A673 (cell line): Measurements from ENCODE around the gene PLCXD3.

ENCODE experiments used
- EZH2 ChIP-seq: fragments of 200-600 bp; sonication (generic); IDR thresholded peaks from 2 replicates; pipeline ENCODE4 v1.6.1; 2017; ENCODE audit warnings: borderline replicate concordance, low read depth, mild to moderate bottlenecking, mixed read lengths, antibody characterized with exemption, low read length; ENCODE audit not compliant: poor library complexity, severe bottlenecking
- TF ChIP-seq, protein P1 (sequence below): fragments of 300-800, 200-600 bp; sonication (generic); conservative IDR thresholded peaks from 2 replicates; pipeline ENCODE4 v1.5.1; 2017; ENCODE audit warnings: low read depth, mild to moderate bottlenecking, antibody characterized with exemption, low read length, moderate library complexity, mixed read lengths

DNA sequence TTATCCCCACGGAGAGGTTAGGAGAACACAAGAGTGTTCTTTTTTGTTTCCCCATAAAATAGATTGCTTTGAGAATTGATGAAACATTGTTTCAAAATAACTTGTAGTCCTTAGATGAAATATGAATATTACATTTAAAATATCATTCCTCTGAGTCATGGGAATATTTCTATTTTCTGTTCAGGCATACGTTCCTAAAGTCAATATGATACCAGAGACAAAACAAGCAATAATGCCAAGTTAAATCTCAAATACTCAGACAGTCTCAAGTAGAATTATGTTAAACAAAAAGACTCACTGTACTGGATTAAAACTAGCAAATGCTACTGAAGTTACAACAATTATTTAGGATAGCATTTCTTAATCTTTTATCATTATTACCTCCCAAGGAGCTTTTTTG lies 185.3 kb downstream of the PLCXD3 start:
- TF ChIP-seq, protein P1, sequence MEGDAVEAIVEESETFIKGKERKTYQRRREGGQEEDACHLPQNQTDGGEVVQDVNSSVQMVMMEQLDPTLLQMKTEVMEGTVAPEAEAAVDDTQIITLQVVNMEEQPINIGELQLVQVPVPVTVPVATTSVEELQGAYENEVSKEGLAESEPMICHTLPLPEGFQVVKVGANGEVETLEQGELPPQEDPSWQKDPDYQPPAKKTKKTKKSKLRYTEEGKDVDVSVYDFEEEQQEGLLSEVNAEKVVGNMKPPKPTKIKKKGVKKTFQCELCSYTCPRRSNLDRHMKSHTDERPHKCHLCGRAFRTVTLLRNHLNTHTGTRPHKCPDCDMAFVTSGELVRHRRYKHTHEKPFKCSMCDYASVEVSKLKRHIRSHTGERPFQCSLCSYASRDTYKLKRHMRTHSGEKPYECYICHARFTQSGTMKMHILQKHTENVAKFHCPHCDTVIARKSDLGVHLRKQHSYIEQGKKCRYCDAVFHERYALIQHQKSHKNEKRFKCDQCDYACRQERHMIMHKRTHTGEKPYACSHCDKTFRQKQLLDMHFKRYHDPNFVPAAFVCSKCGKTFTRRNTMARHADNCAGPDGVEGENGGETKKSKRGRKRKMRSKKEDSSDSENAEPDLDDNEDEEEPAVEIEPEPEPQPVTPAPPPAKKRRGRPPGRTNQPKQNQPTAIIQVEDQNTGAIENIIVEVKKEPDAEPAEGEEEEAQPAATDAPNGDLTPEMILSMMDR, result no peak
- no peak for TF ChIP-seq EZH2
